ENCODE data around the gene MED8. TPM values are rescaled to one million over a fixed set of nuclear protein-coding genes. Genes with fewer than 3 reads are reported as not detected.
A peak's percentile ranks its signal among the peaks of the same experiment; 100 is the strongest.
"Not testable (repeated sequence)": the region's sequence is repeated elsewhere in the genome, so short reads cannot be mapped to it uniquely, and the experiment has no call there.

Gene MED8
- total RNA-seq, 1 donor from 2014 or later: 40.8 TPM

DNA sequence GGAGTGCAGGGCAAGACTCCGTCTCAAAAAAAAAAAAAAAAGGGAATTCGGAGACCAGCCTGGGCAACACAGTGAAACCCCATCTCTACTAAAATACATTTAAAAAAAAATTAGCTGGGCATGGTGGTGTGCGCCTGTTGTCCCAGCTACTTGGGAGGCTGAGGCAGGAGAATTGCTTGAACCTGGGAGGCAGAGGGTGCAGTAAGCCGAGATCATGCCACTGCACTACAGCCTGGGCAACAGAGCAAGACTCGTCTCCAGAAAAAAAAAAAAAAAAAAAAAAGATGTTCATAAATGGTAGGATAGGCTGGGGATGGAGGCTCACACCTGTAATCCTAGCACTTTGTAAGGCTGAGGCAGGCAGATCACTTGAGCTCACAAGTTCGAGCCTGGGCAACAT, 19.8 kb downstream of the MED8 start:
- Mint-ChIP-seq H3K4me1 (ENCODE audit: low read depth) (peaks cover 28% of the 10 kb centered on the region), H3K36me3 (ENCODE audit: low read depth) (peaks cover 29% of the 10 kb centered on the region)
- not testable (repeated sequence) for H3K27me3 Mint-ChIP-seq (ENCODE audit: low read depth); H3K9me3 Mint-ChIP-seq; H3K27ac Mint-ChIP-seq; DNase-seq (ENCODE audit: low spot score); H3K4me3 Mint-ChIP-seq (ENCODE audit: low read depth)
- intact Hi-C loops (cut with micrococcal nuclease): loop anchor here (5.0 to 10.0 kb wide), 3 partner anchors 85 to 685 kb away; partner anchors contain the start of genes CFAP57, EBNA1BP2, HYI and YBX1

DNA sequence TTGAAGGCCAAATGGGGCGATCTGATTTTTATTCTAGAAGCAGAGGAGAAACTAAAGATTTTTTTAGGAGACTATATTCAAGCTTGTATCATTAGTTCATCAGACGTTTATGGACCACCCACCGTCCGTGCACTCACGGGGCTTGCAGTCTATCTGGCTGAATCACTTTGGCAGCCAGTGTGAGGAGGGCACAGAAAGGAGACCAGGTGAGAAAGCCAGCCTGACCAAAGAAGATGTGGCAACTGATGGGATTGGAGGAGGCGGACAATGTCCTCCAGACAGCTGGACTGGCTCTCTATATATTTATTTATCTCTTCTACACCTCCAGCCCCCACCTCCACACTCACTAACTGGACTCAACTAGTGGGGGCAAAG, 21.0 kb downstream of the MED8 start:
- no peak for DNase-seq (ENCODE audit: low spot score)
- intact Hi-C loops (cut with micrococcal nuclease): loop anchor here (1.0 to 10.0 kb wide), 5 partner anchors 10 to 684 kb away; partner anchors contain the start of genes CDC20, CFAP57, EBNA1BP2 and HYI
- H3K4me3 Mint-ChIP-seq (ENCODE audit: low read depth): peak overlapping the region; percentile 97
- no peaks in the 10 kb centered on the region for H3K9me3 Mint-ChIP-seq
- no peaks in the 10 kb centered on the region for H3K27me3 Mint-ChIP-seq (ENCODE audit: low read depth)
- peak overlapping the region; percentile 88 for H3K27ac Mint-ChIP-seq
- H3K36me3 Mint-ChIP-seq (ENCODE audit: low read depth): peaks cover 41% of the 10 kb centered on the region
- H3K4me1 Mint-ChIP-seq (ENCODE audit: low read depth): peaks cover 31% of the 10 kb centered on the region

GRCh38 chr1:43367904-43368645, 21.5 kb downstream of the MED8 start, which contains the start of gene ELOVL1:
ELOVL1 (minus strand) TSS chr1:43368011; CDS start chr1:43365609, 2,402 bp downstream.
- Mint-ChIP-seq H3K4me3 (ENCODE audit: low read depth) (peak within 1 kb of the TSS; percentile 97), H3K27me3 (ENCODE audit: low read depth) (no peaks in the 10 kb centered on the region), H3K36me3 (ENCODE audit: low read depth) (peaks cover 46% of the 10 kb centered on the region), H3K27ac (peak within 1 kb of the TSS; percentile 88), H3K9me3 (no peaks in the 10 kb centered on the region), H3K4me1 (ENCODE audit: low read depth) (peaks cover 35% of the 10 kb centered on the region)
- DNase-seq (ENCODE audit: low spot score): peak; percentile 86
- intact Hi-C loops (cut with micrococcal nuclease): loop anchor here (1.0 to 10.0 kb wide), 5 partner anchors 10 to 683 kb away; partner anchors contain the start of genes CDC20, CFAP57, EBNA1BP2 and HYI

- Mint-ChIP-seq H3K9me3 (no peaks in the 10 kb centered on the region), H3K4me3 (ENCODE audit: low read depth) (peak overlapping the region; percentile 91), H3K27me3 (ENCODE audit: low read depth) (no peaks in the 10 kb centered on the region), H3K36me3 (ENCODE audit: low read depth) (peaks cover 52% of the 10 kb centered on the region), H3K27ac (peak overlapping the region; percentile 85), H3K4me1 (ENCODE audit: low read depth) (peaks cover 36% of the 10 kb centered on the region)
- no peak for DNase-seq (ENCODE audit: low spot score)
- intact Hi-C loops (cut with micrococcal nuclease): loop anchor here (5.0 to 10.0 kb wide), 3 partner anchors 88 to 682 kb away; partner anchors contain the start of genes CFAP57, EBNA1BP2, HYI and YBX1
Observed at GRCh38 chr1:43367026-43367903, 22.3 kb downstream of the MED8 start.

DNA sequence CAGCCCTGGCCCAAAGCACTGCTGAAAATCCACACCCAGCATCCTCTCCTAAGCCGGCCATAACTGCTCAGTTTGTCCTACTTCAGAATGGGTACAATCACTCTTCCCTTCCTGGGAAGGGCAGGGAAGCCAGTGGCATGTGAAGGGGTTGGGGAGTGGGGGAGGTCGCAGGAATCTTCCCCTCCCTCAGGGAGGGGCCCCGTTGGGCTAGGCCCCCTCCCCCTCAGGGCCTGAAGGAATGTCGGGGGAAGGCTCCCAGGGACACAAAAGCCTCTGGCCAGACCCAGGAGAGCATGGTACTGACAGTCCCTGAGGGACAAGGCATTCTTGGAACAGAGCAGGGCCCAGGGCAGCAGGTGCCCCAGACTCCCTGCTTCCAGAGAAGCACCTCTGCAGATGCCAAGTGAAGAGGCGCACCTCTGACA, 23.0 kb downstream of the MED8 start:
- Mint-ChIP-seq H3K36me3 (ENCODE audit: low read depth) (peaks cover 58% of the 10 kb centered on the region), H3K4me3 (ENCODE audit: low read depth) (peak overlapping the region; percentile 91), H3K9me3 (no peaks in the 10 kb centered on the region), H3K27me3 (ENCODE audit: low read depth) (no peaks in the 10 kb centered on the region), H3K27ac (peak overlapping the region; percentile 85), H3K4me1 (ENCODE audit: low read depth) (peaks cover 42% of the 10 kb centered on the region)
- no peak for DNase-seq (ENCODE audit: low spot score)
- intact Hi-C loops (cut with micrococcal nuclease): loop anchor here (5.0 to 10.0 kb wide), 3 partner anchors 88 to 682 kb away; partner anchors contain the start of genes CFAP57, EBNA1BP2, HYI and YBX1

GRCh38 chr1:43366179-43366578, 23.4 kb downstream of the MED8 start:
- H3K27ac Mint-ChIP-seq: peak overlapping the region; percentile 46
- H3K36me3 Mint-ChIP-seq (ENCODE audit: low read depth): peaks cover 63% of the 10 kb centered on the region
- H3K4me1 Mint-ChIP-seq (ENCODE audit: low read depth): peaks cover 47% of the 10 kb centered on the region
- DNase-seq (ENCODE audit: low spot score): no peak
- intact Hi-C loops (cut with micrococcal nuclease): loop anchor here (5.0 to 10.0 kb wide), 3 partner anchors 89 to 681 kb away; partner anchors contain the start of genes CFAP57, EBNA1BP2, HYI and YBX1
- peak overlapping the region; percentile 91 for H3K4me3 Mint-ChIP-seq (ENCODE audit: low read depth)
- no peaks in the 10 kb centered on the region for H3K9me3 Mint-ChIP-seq
- H3K27me3 Mint-ChIP-seq (ENCODE audit: low read depth): no peaks in the 10 kb centered on the region

DNA sequence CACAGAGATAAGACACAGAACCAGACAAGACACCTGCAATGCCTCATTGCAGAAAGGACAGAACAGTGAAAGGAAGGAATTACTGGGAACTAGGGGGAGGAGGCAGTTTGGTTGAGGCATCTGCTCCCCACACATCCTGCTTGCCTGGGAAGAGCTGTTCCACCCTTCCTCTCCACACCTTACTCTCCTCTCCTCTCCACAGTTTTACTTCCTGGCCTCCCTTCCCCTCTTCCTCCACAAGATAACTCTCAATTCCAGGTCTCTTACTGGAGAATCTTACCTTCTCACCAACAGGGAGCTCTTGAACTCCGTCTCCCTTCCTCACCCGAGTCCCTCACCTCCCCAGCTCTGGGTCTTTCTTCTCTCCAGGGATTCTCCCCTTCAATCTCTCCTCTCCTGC, 23.9 kb downstream of the MED8 start:
- intact Hi-C loops (cut with micrococcal nuclease): loop anchor here (5.0 to 10.0 kb wide), 3 partner anchors 89 to 681 kb away; partner anchors contain the start of genes CFAP57, EBNA1BP2, HYI and YBX1

GRCh38 chr1:43363935-43364525, 25.6 kb downstream of the MED8 start:
- no peak for DNase-seq (ENCODE audit: low spot score)
- Mint-ChIP-seq H3K27ac (peak overlapping the region; percentile 44), H3K27me3 (ENCODE audit: low read depth) (no peaks in the 10 kb centered on the region), H3K4me3 (ENCODE audit: low read depth) (peak overlapping the region; percentile 19), H3K36me3 (ENCODE audit: low read depth) (peaks cover 77% of the 10 kb centered on the region), H3K9me3 (no peaks in the 10 kb centered on the region), H3K4me1 (ENCODE audit: low read depth) (peaks cover 56% of the 10 kb centered on the region)
- intact Hi-C loops (cut with micrococcal nuclease): loop anchor here (10.0 kb wide), 2 partner anchors 91 to 679 kb away; partner anchors contain the start of genes HYI and YBX1

More for the DNA sequence above, 23.9 kb downstream of the MED8 start:
- H3K9me3 Mint-ChIP-seq: no peaks in the 10 kb centered on the region
- peak overlapping the region; percentile 91 for H3K4me3 Mint-ChIP-seq (ENCODE audit: low read depth)
- no peaks in the 10 kb centered on the region for H3K27me3 Mint-ChIP-seq (ENCODE audit: low read depth)
- H3K36me3 Mint-ChIP-seq (ENCODE audit: low read depth): peaks cover 67% of the 10 kb centered on the region
- peaks cover 48% of the 10 kb centered on the region for H3K4me1 Mint-ChIP-seq (ENCODE audit: low read depth)
- H3K27ac Mint-ChIP-seq: peak overlapping the region; percentile 46
- DNase-seq (ENCODE audit: low spot score): no peak

GRCh38 chr1:43363283-43363934, 26.2 kb downstream of the MED8 start:
- Mint-ChIP-seq H3K4me3 (ENCODE audit: low read depth) (peak overlapping the region; percentile 19), H3K27me3 (ENCODE audit: low read depth) (no peaks in the 10 kb centered on the region), H3K4me1 (ENCODE audit: low read depth) (peaks cover 51% of the 10 kb centered on the region), H3K36me3 (ENCODE audit: low read depth) (peaks cover 78% of the 10 kb centered on the region), H3K27ac (peak overlapping the region; percentile 58), H3K9me3 (no peaks in the 10 kb centered on the region)
- DNase-seq (ENCODE audit: low spot score): no peak
- intact Hi-C loops (cut with micrococcal nuclease): loop anchor here (10.0 kb wide), 2 partner anchors 91 to 679 kb away; partner anchors contain the start of genes HYI and YBX1

DNA sequence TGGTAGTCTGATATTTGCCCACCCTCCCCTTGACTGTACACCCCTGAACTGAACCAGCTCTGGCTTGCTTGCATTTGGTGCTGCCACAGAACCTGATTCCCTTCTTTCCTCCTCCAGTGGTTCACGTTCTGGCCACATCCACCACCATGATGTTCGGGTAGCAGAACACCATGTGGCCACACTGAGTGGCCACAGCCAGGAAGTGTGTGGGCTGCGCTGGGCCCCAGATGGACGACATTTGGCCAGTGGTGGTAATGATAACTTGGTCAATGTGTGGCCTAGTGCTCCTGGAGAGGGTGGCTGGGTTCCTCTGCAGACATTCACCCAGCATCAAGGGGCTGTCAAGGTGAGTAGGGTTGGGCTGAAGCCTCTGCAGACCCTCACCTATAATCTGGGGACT, 29.0 kb downstream of the MED8 start:
- Mint-ChIP-seq H3K27ac (peak overlapping the region; percentile 44), H3K9me3 (no peaks in the 10 kb centered on the region), H3K4me1 (ENCODE audit: low read depth) (peaks cover 49% of the 10 kb centered on the region), H3K27me3 (ENCODE audit: low read depth) (no peaks in the 10 kb centered on the region), H3K36me3 (ENCODE audit: low read depth) (peaks cover 72% of the 10 kb centered on the region), H3K4me3 (ENCODE audit: low read depth) (peak overlapping the region; percentile 93)
- DNase-seq (ENCODE audit: low spot score): no peak
- intact Hi-C loops (cut with micrococcal nuclease): loop anchor here (10.0 kb wide), 2 partner anchors 94 to 676 kb away; partner anchors contain the start of genes HYI and YBX1

DNA sequence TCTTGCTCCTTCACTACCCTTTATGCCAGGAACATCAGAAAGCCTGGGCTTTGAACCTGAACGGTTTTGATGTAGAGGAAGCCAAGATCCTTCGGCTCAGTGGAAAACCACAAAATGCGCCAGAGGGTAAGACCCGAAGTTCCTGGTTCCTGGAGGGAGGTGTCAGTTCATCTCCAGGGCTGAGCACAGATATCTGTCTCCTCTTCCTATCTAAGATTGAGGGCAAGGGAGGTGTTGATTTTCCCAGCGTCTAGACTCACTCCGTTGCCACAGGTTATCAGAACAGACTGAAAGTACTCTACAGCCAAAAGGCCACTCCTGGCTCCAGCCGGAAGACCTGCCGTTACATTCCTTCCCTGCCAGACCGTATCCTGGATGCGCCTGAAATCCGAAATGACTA, 29.9 kb downstream of the MED8 start:
- peak overlapping the region; percentile 64 for H3K27ac Mint-ChIP-seq
- peaks cover 64% of the 10 kb centered on the region for H3K36me3 Mint-ChIP-seq (ENCODE audit: low read depth)
- no peak for DNase-seq (ENCODE audit: low spot score)
- intact Hi-C loops (cut with micrococcal nuclease): loop anchor here (10.0 kb wide), 2 partner anchors 95 to 675 kb away; partner anchors contain the start of genes HYI and YBX1
- no peaks in the 10 kb centered on the region for H3K27me3 Mint-ChIP-seq (ENCODE audit: low read depth)
- H3K4me1 Mint-ChIP-seq (ENCODE audit: low read depth): peaks cover 42% of the 10 kb centered on the region
- peak overlapping the region; percentile 93 for H3K4me3 Mint-ChIP-seq (ENCODE audit: low read depth)
- no peaks in the 10 kb centered on the region for H3K9me3 Mint-ChIP-seq

Data from activated T-helper 2 cell treated with anti-CD3 and anti-CD28 coated beads, Interferon-gamma antibody, Interleukin-2, Interleukin-4, amounts not matched to agents 10 μg/mL and 5 μg/mL and 100 μg/mL, durations not matched to agents 14 hours and 24 hours and 36 hours (primary cell).